CD8-positive, alpha-beta memory T cell (primary cell): Measurements from ENCODE around the gene AP5B1. TPM values are rescaled to one million over a fixed set of nuclear protein-coding genes. Genes with fewer than 3 reads are reported as not detected.
A peak's percentile ranks its signal among the peaks of the same experiment; 100 is the strongest.

Experiments used
- CTCF ChIA-PET: fragments of 350-600 bp; sonication (Branson Sonifier 250); formaldehyde crosslinking; loops from one replicate; lab custom pipeline; 2021; ENCODE audit warnings: antibody characterized with exemption; lab: Charles Lee
- POLR2A ChIA-PET: fragments of 350-600 bp; sonication (Branson Sonifier 250); formaldehyde crosslinking; loops from one replicate; lab custom pipeline; 2021; ENCODE audit warnings: antibody characterized with exemption; lab: Charles Lee
- DNase-seq, 5 donors: peaks; one replicate each; pipeline versions ENCODE4 v3.0.0 to v3.0.0-alpha.2; 2020 to 2022; ENCODE audit warnings: mixed read lengths in 1 of 5
- H3K27ac ChIP-seq: one replicate; pipeline ENCODE4 v1.7.0; 2013; ENCODE audit warnings: low read depth, mild to moderate bottlenecking, low read length, moderate library complexity
- H3K27me3 ChIP-seq: 2 replicates; pipeline ENCODE4 v1.7.0; 2013; ENCODE audit warnings: low read length, mild to moderate bottlenecking; ENCODE audit not compliant: insufficient read depth, poor library complexity, severe bottlenecking
- H3K36me3 ChIP-seq: 2 replicates; pipeline ENCODE4 v1.7.0; 2013; ENCODE audit warnings: mild to moderate bottlenecking, low read length, moderate library complexity; ENCODE audit not compliant: insufficient read depth
- H3K4me1 ChIP-seq: 2 replicates; pipeline ENCODE4 v1.7.0; 2013; ENCODE audit warnings: mild to moderate bottlenecking, low read length, moderate library complexity; ENCODE audit not compliant: insufficient read depth
- H3K4me3 ChIP-seq: 2 replicates; pipeline ENCODE4 v1.7.0; 2013; ENCODE audit warnings: mild to moderate bottlenecking, low read length
- H3K9me3 ChIP-seq: 2 replicates; pipeline ENCODE4 v1.7.0; 2013; ENCODE audit warnings: mild to moderate bottlenecking, low read length
- H3K27ac Mint-ChIP-seq, 8 donors: one replicate each; pipeline ENCODE4 v1.8.0; 2020 to 2021; ENCODE audit warnings: mixed read lengths in 8 of 8, mild to moderate bottlenecking in 6 of 8, inconsistent platforms in 3 of 8, moderate library complexity in 3 of 8
- H3K27me3 Mint-ChIP-seq, 2 donors: one replicate each; pipeline ENCODE4 v1.8.0; 2020 to 2021; ENCODE audit warnings: mixed read lengths in 2 of 2, mild to moderate bottlenecking in 1 of 2, moderate library complexity in 1 of 2
- H3K36me3 Mint-ChIP-seq, 3 donors: one replicate each; pipeline ENCODE4 v1.8.0; 2020 to 2021; ENCODE audit warnings: mixed read lengths in 3 of 3, inconsistent platforms in 1 of 3, mild to moderate bottlenecking in 1 of 3
- H3K4me1 Mint-ChIP-seq, 3 donors: one replicate each; pipeline ENCODE4 v1.8.0; 2020 to 2021; ENCODE audit warnings: mixed read lengths in 3 of 3, inconsistent platforms in 1 of 3, mild to moderate bottlenecking in 1 of 3
- H3K4me3 Mint-ChIP-seq, 7 donors: one replicate each; pipeline ENCODE4 v1.8.0; 2020 to 2021; ENCODE audit warnings: mixed read lengths in 7 of 7, mild to moderate bottlenecking in 6 of 7, moderate library complexity in 4 of 7, inconsistent platforms in 2 of 7
- H3K9me3 Mint-ChIP-seq, 5 donors: one replicate each; pipeline ENCODE4 v1.8.0; 2020 to 2022; ENCODE audit warnings: mixed read lengths in 5 of 5, mild to moderate bottlenecking in 3 of 5, moderate library complexity in 2 of 5, inconsistent platforms in 1 of 5
- polyA plus RNA-seq: library from polyadenylated mRNA; unstranded; fragments of 300-500 nt; fragmentation: Illumina TruSeq; gene quantifications from one replicate; pipeline ENCODE4 v1.2.3, GENCODE V29; 2021
- total RNA-seq, 2 experiments: library from RNA; stranded (reverse); gene quantifications; one replicate each; pipeline ENCODE4 v1.2.3, GENCODE V29; 2021

The AP5B1 gene
- total and polyA plus RNA-seq, 3 experiments from 2014 or later: 16.2 to 18.1 (median 17.4) TPM

DNA sequence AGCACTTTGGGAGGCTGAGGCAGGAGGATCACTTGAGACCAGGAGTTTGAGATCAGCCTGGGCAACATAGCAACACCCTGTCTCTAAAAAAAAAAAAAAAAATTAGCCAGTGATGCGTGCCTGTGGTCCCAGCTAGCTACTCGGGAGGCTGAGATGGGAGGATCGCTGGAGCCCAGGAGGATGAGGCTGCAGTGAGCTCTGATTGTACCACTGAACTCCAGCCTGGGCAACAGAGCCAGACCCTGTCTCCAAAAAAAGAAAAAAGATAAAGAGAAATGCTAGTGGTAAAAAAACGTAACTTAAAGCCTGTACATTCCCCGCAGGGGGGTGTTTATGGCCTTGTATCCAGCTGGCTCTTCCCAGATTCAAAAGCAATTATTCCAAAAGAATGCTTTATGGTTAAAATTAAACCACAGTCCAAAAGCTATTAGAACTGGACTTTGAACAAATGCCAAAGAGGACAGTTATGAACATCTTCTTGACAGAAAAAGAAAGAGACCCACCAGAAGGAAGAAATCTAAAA is 36.6 kb upstream of the AP5B1 start:
- ChIA-PET POLR2A (interaction anchor here (0.6 to 1.0 kb wide), 4 partner anchors 24 to 271 kb away, joined by 3 to 5 read pairs (median 4); no protein-coding TSS in a partner anchor), CTCF (interaction anchor here (0.5 to 5.0 kb wide), 22 partner anchors 9 to 692 kb away, joined by 3 to 50 read pairs (median 4); partner anchors contain the start of genes AP5B1, FIBP, KAT5 and SNX32)
- H3K27ac ChIP-seq: peak overlapping the region; percentile 53
- Mint-ChIP-seq H3K27ac (peak overlapping the region in 7 of 8 donors; percentile 49 to 90 (median 70)), H3K36me3 (peaks cover 0 to 3% (median 0%) of the 10 kb centered on the region in 3 donors), H3K4me1 (peaks cover 8 to 11% (median 10%) of the 10 kb centered on the region in 3 donors), H3K9me3 (no peaks in the 10 kb centered on the region), H3K27me3 (no peaks in the 10 kb centered on the region), H3K4me3 (peak overlapping the region; percentile 74 to 85 (median 81))
- H3K27me3 ChIP-seq: no peaks in the 10 kb centered on the region
- H3K4me3 ChIP-seq: peak overlapping the region; percentile 62
- DNase-seq: no peak
- H3K36me3 ChIP-seq: no peaks in the 10 kb centered on the region
- peaks cover 10% of the 10 kb centered on the region for H3K4me1 ChIP-seq
- no peaks in the 10 kb centered on the region for H3K9me3 ChIP-seq

DNA sequence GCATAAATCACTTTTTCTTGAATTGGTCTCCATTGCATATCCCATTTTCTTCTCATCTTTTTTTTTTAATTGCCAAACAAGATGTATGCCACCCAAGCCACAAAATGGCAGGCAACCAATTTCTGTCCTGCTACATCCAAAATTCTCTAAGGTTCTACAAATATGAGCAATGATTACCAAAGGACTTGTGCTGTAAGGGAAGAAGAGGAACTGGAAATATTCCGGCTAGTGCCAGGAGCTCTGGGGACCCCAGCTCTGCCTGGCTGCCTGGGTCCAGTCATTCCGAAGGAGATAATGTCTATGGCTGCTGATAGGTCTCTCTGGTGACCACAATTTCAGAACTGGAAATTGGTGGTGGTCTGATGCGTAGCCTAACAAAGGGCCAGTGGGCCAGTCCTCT is 35.9 kb upstream of the AP5B1 start:
- H3K36me3 Mint-ChIP-seq: peaks cover 0 to 3% (median 0%) of the 10 kb centered on the region in 3 donors
- peak overlapping the region in 1 of 8 donors; percentile 1 for H3K27ac Mint-ChIP-seq
- peaks cover 10% of the 10 kb centered on the region for H3K4me1 ChIP-seq
- H3K27me3 ChIP-seq: no peaks in the 10 kb centered on the region
- no peaks in the 10 kb centered on the region for H3K36me3 ChIP-seq
- ChIA-PET POLR2A (interaction anchor here (0.7 kb wide), 1 partner anchor 25 kb away, joined by 3 read pairs; no protein-coding TSS in a partner anchor), CTCF (interaction anchor here (1.0 to 5.0 kb wide), 13 partner anchors 9 to 206 kb away, joined by 3 to 50 read pairs (median 5); partner anchors contain the start of genes AP5B1, FIBP and KAT5)
- no peaks in the 10 kb centered on the region for H3K9me3 Mint-ChIP-seq
- H3K27ac ChIP-seq: no peak overlapping the region
- H3K9me3 ChIP-seq: no peaks in the 10 kb centered on the region
- no peak for DNase-seq
- peak overlapping the region in 5 of 7 donors; percentile 26 to 81 (median 74) for H3K4me3 Mint-ChIP-seq
- no peaks in the 10 kb centered on the region for H3K27me3 Mint-ChIP-seq
- peaks cover 8 to 11% (median 10%) of the 10 kb centered on the region in 3 donors for H3K4me1 Mint-ChIP-seq
- H3K4me3 ChIP-seq: no peak overlapping the region

DNA sequence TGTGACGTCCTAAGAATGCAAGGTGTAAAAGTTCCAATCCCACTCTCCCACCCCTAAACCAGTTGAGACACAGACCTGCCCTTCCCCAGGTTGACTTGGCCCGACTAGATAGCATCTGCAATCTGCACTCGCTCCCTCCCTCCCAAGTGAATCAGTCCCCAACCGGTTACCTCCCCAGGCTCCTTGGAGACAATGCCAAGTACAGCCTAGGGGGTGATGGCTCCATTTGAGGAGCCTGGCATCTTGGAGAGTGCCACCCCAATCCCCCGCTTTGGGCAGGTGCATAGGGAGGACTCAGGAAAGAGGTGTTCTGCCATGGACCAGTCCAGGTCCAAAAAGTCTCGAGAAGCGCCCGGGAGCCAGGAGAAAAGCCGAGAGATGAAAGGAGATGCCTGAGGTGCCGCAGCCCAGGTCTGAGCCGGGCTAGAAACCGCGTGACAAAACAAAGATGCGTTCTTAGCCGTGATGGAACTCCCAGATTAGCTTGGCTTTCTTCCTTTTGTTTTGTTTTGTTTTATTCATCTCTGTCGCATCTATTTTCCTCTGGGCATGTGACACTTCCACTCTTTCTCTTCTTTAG is 34.3 kb upstream of the AP5B1 start:
- H3K27ac ChIP-seq: no peak overlapping the region
- CTCF ChIA-PET: interaction anchor here (4.4 to 5.0 kb wide), 2 partner anchors 36 to 103 kb away, joined by 47 to 50 read pairs; partner anchors contain the start of genes AP5B1 and KAT5
- no peak overlapping the region for H3K4me3 Mint-ChIP-seq
- no peak for DNase-seq
- H3K27me3 ChIP-seq: no peaks in the 10 kb centered on the region
- H3K27me3 Mint-ChIP-seq: no peaks in the 10 kb centered on the region
- H3K36me3 ChIP-seq: no peaks in the 10 kb centered on the region
- H3K9me3 ChIP-seq: no peaks in the 10 kb centered on the region
- no peaks in the 10 kb centered on the region for H3K9me3 Mint-ChIP-seq
- peaks cover 0 to 3% (median 0%) of the 10 kb centered on the region in 3 donors for H3K36me3 Mint-ChIP-seq
- POLR2A ChIA-PET: no interaction called here
- peaks cover 10% of the 10 kb centered on the region for H3K4me1 ChIP-seq
- peaks cover 8 to 11% (median 10%) of the 10 kb centered on the region in 3 donors for H3K4me1 Mint-ChIP-seq
- no peak overlapping the region for H3K27ac Mint-ChIP-seq
- H3K4me3 ChIP-seq: no peak overlapping the region

DNA sequence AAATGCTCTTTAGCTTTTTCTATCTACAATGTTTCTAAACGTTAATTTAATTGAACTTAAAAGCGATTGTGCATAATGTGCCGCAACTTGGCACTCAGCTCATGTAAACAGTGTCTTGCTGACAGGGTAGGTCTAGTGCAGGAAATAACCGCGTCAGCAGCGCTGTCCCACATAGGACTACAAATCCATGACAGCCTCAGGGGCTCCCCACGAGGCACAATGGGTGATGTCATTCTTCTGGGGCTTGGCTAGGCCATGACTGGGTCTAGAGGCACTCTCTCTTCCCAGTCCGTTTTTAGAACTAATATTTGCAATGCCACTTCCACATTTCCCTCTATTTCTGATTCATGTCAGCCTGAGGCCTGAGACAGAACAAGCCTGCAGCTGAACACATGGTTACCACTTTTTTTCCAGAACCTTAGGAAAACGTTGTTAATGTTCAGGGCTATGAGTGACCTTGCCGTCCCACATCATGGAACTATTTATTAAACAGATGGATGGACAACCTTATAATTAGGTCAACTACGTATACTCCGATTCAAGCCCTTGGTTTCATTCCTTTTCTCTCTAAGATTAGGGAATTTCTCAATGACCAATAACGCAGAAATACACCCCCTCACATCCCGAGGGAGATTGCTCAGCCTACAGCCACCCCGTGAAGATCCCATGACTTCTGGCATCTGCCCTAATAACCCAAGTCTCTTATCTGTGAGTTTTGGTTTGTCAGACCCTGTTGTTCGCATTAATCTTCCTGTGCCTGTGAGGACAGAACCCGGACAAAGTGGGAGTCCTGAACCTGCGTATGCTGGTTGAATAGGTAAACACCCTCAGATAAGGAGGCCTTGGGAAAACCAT is 33.6 kb upstream of the AP5B1 start:
- Histone ChIP-seq H3K4me3 (no peak overlapping the region), H3K27me3 (no peaks in the 10 kb centered on the region), H3K36me3 (no peaks in the 10 kb centered on the region), H3K27ac (no peak overlapping the region), H3K9me3 (no peaks in the 10 kb centered on the region), H3K4me1 (peaks cover 10% of the 10 kb centered on the region)
- H3K27ac Mint-ChIP-seq: no peak overlapping the region
- H3K9me3 Mint-ChIP-seq: no peaks in the 10 kb centered on the region
- no peak for DNase-seq
- H3K4me3 Mint-ChIP-seq: no peak overlapping the region
- POLR2A ChIA-PET: no interaction called here
- H3K27me3 Mint-ChIP-seq: no peaks in the 10 kb centered on the region
- peaks cover 0 to 3% (median 0%) of the 10 kb centered on the region in 3 donors for H3K36me3 Mint-ChIP-seq
- CTCF ChIA-PET: interaction anchor here (5.0 kb wide), 1 partner anchor 102 kb away, joined by 50 read pairs; the partner anchor contains the start of gene KAT5
- peaks cover 8 to 11% (median 10%) of the 10 kb centered on the region in 3 donors for H3K4me1 Mint-ChIP-seq

DNA sequence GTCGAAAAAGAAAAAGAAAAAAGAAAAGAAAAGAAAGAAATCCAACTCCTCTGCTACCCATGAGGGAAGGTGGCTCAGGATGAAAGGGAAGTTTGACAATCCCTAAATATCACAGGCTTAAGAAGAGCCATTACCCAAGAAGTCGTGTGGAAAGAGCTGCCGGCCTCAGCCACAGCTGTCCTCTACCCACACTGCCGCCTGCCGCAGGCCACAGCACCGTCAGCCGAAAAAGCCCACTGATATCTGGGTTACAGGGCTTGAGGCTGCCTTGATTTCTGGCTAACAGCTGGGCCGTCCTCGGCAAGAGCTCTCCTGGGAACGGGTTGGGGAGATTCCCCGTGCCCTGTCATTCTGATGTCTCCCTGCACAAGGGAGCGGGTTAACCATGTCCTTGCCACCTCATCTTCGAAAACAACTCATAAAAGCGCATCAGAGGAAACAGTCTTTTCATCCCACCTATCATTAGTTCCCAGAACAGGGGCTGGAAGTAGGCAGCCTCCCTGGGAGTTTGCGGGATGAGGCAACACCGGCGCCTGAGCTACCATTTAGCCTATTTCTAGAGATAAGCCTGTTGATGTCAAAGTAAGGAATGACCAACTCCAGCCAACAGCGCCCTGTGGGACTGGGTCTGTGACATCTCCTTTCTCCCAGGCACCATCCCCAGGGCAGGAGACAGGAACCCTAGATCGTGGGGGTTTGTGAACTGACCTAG is 31.1 kb upstream of the AP5B1 start:
- no peaks in the 10 kb centered on the region for H3K36me3 ChIP-seq

DNA sequence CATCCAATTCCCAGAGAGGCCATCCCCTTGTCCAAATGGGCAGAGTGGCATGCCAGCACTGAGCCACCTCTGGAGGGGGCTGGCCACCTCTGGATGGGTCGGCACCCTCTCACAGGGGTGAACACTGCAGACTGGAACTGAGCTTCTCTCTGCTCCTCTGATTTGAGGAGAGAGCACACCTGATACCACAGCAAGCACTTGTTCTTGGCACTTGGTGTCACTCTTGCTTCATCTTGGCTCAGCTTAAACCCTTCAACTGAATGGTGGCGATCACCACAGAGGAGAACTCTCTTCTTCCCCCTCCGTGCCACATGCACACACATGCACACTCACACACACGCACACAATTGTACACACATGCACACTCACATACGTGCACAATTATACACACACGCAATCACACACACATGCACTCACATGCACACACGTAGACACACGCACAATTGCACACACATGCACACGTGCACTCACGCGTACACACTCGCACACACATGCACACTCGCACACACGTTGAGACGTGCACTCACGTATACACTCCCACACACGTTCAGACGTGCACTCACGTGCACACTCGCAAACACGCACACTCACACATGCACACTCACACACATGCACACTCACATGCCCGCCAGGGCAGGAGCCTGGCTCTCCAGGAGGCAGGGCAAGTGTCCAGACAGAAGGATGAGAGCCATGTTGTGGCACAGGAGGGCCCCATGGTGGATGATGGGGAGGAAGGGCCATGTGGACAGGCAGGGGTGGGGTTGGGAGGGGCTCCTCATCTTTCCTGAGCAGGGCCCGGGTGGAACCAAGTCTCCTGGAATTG is 29.5 kb upstream of the AP5B1 start:
- no peak for DNase-seq
- POLR2A ChIA-PET: no interaction called here
- H3K4me1 Mint-ChIP-seq: no peaks in the 10 kb centered on the region

More for the DNA sequence above, 31.1 kb upstream of the AP5B1 start:
- no peak overlapping the region for H3K4me3 Mint-ChIP-seq
- no peaks in the 10 kb centered on the region for H3K9me3 ChIP-seq
- H3K4me3 ChIP-seq: no peak overlapping the region
- H3K27ac Mint-ChIP-seq: no peak overlapping the region
- H3K27ac ChIP-seq: no peak overlapping the region
- ChIA-PET CTCF (interaction anchor here (1.6 kb wide), 1 partner anchor 32 kb away, joined by 6 read pairs; no protein-coding TSS in a partner anchor), POLR2A (no interaction called here)
- peaks cover under 1 to 5% (median 4%) of the 10 kb centered on the region in 3 donors for H3K4me1 Mint-ChIP-seq
- no peak for DNase-seq
- peaks cover 2% of the 10 kb centered on the region for H3K4me1 ChIP-seq
- peaks cover 8% of the 10 kb centered on the region for H3K27me3 ChIP-seq
- H3K27me3 Mint-ChIP-seq: peaks cover 6 to 10% of the 10 kb centered on the region in 2 donors
- peaks cover 0 to 4% (median 0%) of the 10 kb centered on the region in 3 donors for H3K36me3 Mint-ChIP-seq
- no peaks in the 10 kb centered on the region for H3K9me3 Mint-ChIP-seq

More for the DNA sequence above, 29.5 kb upstream of the AP5B1 start:
- CTCF ChIA-PET: interaction anchor here (0.7 to 3.2 kb wide), 4 partner anchors 13 to 212 kb away, joined by 3 to 13 read pairs (median 5); partner anchors contain the start of gene AP5B1
- Histone ChIP-seq H3K36me3 (no peaks in the 10 kb centered on the region), H3K27me3 (peaks cover 8% of the 10 kb centered on the region), H3K4me3 (no peak overlapping the region), H3K27ac (no peak overlapping the region), H3K9me3 (no peaks in the 10 kb centered on the region), H3K4me1 (no peaks in the 10 kb centered on the region)
- Mint-ChIP-seq H3K36me3 (peaks cover 0 to 3% (median 0%) of the 10 kb centered on the region in 3 donors), H3K27ac (peak overlapping the region in 2 of 8 donors; percentile 13 to 58), H3K4me3 (peak overlapping the region in 1 of 7 donors; percentile 42), H3K27me3 (peaks cover 10 to 12% of the 10 kb centered on the region in 2 donors), H3K9me3 (no peaks in the 10 kb centered on the region)
